Trophoblast cell (in vitro differentiated cells and primary cell): ENCODE data around the gene HOXA9.

Experiments used
- DNase-seq, 2 donors: peaks; one replicate each; pipeline ENCODE4 v3.0.0-alpha.2; 2016
- H2AFZ ChIP-seq: 2 replicates; pipeline ENCODE4 v1.6.1; 2013; ENCODE audit warnings: low read length, moderate library complexity, mild to moderate bottlenecking; ENCODE audit not compliant: insufficient read depth, poor library complexity
- H2AK5ac ChIP-seq: 2 replicates; pipeline ENCODE4 v1.6.1; 2013; ENCODE audit warnings: mild to moderate bottlenecking, low read length
- H2BK120ac ChIP-seq: 2 replicates; pipeline ENCODE4 v1.6.1; 2013; ENCODE audit warnings: low read length, mild to moderate bottlenecking, moderate library complexity; ENCODE audit not compliant: insufficient read depth, poor library complexity
- H2BK12ac ChIP-seq: 2 replicates; pipeline ENCODE4 v1.6.1; 2013; ENCODE audit warnings: mild to moderate bottlenecking, low read length, moderate library complexity
- H2BK5ac ChIP-seq: 2 replicates; pipeline ENCODE4 v1.6.1; 2013; ENCODE audit warnings: low read length, low read depth, moderate library complexity, mild to moderate bottlenecking; ENCODE audit not compliant: poor library complexity
- H3K14ac ChIP-seq: 2 replicates; pipeline ENCODE4 v1.6.1; 2013; ENCODE audit warnings: mild to moderate bottlenecking, low read length
- H3K18ac ChIP-seq: 2 replicates; pipeline ENCODE4 v1.6.1; 2013; ENCODE audit warnings: mild to moderate bottlenecking, low read length
- H3K23ac ChIP-seq: 2 replicates; pipeline ENCODE4 v1.6.1; 2013; ENCODE audit warnings: low read length
- H3K27ac ChIP-seq: 2 replicates; pipeline ENCODE4 v1.5.1; 2013; ENCODE audit warnings: low read depth, mild to moderate bottlenecking, inconsistent platforms, low read length, moderate library complexity
- H3K27me3 ChIP-seq: 2 replicates; pipeline ENCODE4 v1.6.1; 2013; ENCODE audit warnings: inconsistent platforms, mild to moderate bottlenecking, low read length, moderate library complexity; ENCODE audit not compliant: insufficient read depth
- H3K36me3 ChIP-seq, 2 experiments: 1 replicate in 1 of 2; 2 replicates in 1 of 2; pipeline ENCODE4 v1.6.1; 2013; ENCODE audit warnings: low read length in 2 of 2, mild to moderate bottlenecking in 2 of 2, moderate library complexity in 1 of 2; ENCODE audit not compliant: insufficient read depth in 2 of 2, control insufficient read depth in 1 of 2
- H3K4ac ChIP-seq: 2 replicates; pipeline ENCODE4 v1.6.1; 2013; ENCODE audit warnings: low read depth, mild to moderate bottlenecking, low read length, moderate library complexity
- H3K4me1 ChIP-seq, 2 experiments: 1 replicate in 1 of 2; 2 replicates in 1 of 2; pipeline ENCODE4 v1.6.1; 2013; ENCODE audit warnings: low read length in 2 of 2, mild to moderate bottlenecking in 2 of 2, moderate library complexity in 1 of 2; ENCODE audit not compliant: insufficient read depth in 2 of 2, control insufficient read depth in 1 of 2
- H3K4me2 ChIP-seq: 2 replicates; pipeline ENCODE4 v1.6.1; 2013; ENCODE audit warnings: inconsistent platforms, mild to moderate bottlenecking, low read length, moderate library complexity
- H3K4me3 ChIP-seq: 2 replicates; pipeline ENCODE4 v1.5.1; 2013; ENCODE audit warnings: mild to moderate bottlenecking, low read depth, low read length, inconsistent platforms
- H3K79me1 ChIP-seq: one replicate; pipeline ENCODE4 v1.6.1; 2013; ENCODE audit warnings: low read length
- H3K79me2 ChIP-seq: 2 replicates; pipeline ENCODE4 v1.6.1; 2013; ENCODE audit warnings: low read length, mild to moderate bottlenecking; ENCODE audit not compliant: control insufficient read depth, insufficient read depth, poor library complexity
- H3K9ac ChIP-seq: 2 replicates; pipeline ENCODE4 v1.6.1; 2013; ENCODE audit warnings: mild to moderate bottlenecking, low read length
- H3K9me3 ChIP-seq: 2 replicates; pipeline ENCODE4 v1.6.1; 2013; ENCODE audit warnings: low read depth, mild to moderate bottlenecking, control low read depth, inconsistent platforms, low read length; ENCODE audit not compliant: insufficient read depth
- H4K12ac ChIP-seq: 2 replicates; pipeline ENCODE4 v1.6.1; 2013; ENCODE audit warnings: low read depth, mild to moderate bottlenecking, low read length, moderate library complexity
- H4K8ac ChIP-seq: 2 replicates; pipeline ENCODE4 v1.6.1; 2013; ENCODE audit warnings: low read depth, mild to moderate bottlenecking, low read length, moderate library complexity
- H4K91ac ChIP-seq: one replicate; pipeline ENCODE4 v1.6.1; 2013; ENCODE audit warnings: low read depth, mild to moderate bottlenecking, low read length, moderate library complexity
- WGBS: extraction: QIAGEN DNeasy Blood & Tissue Kit; methylation state at CpG from one replicate; pipeline ENCODE4 v1.1.7; 2013; ENCODE audit warnings: missing lambda C conversion rate; ENCODE audit not compliant: insufficient read length, insufficient coverage; ENCODE audit errors: extremely low coverage; 5-methylcytosine and 5-hydroxymethylcytosine counted together

Gene HOXA9

GRCh38 chr7:27145165-27145913 lies 20.0 kb downstream of the HOXA9 start:
- Histone ChIP-seq H3K36me3 (no peaks in the 10 kb centered on the region), H3K79me2 (no peaks in the 10 kb centered on the region), H3K4me2 (no peak overlapping the region), H4K8ac (no peak overlapping the region), H3K27me3 (peaks cover 90% of the 10 kb centered on the region), H3K27ac (no peak overlapping the region), H3K9me3 (peaks cover 38% of the 10 kb centered on the region), H3K4ac (no peak overlapping the region), H2AK5ac (no peak overlapping the region), H3K23ac (no peak overlapping the region), H3K4me1 (peaks cover 3 to 11% of the 10 kb centered on the region in 2 experiments), H4K12ac (no peak overlapping the region), H4K91ac (no peak overlapping the region), H2BK120ac (no peak overlapping the region), H3K9ac (no peak overlapping the region), H3K14ac (no peak overlapping the region), H3K4me3 (no peak overlapping the region), H3K18ac (no peak overlapping the region), H2BK5ac (no peak overlapping the region), H3K79me1 (no peaks in the 10 kb centered on the region), H2BK12ac (no peak overlapping the region), H2AFZ (no peak overlapping the region)
- no peak for DNase-seq
- WGBS = no CpG with 5 or more reads among the region's 47 CpGs

DNA sequence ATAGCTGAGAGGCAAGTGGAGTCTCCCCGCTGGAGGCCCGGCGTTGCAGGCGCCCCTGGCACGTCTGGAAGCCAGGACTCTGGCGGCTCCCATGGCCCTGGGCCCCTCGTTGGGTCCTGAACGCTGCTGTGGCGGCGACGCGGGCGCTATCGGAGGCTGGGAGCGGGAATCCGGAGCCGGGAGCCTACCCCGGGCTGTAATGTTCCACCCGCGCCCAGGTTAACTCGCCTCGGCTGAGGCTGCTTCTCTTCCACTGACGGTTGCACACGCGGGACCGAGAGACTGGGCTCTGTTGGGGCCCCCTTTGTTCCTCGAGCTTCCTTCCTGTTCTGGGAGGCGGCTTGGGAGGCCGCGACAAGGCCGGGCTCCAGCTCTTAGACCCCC lies 20.6 kb downstream of the HOXA9 start:
- Histone ChIP-seq H2BK120ac (no peak overlapping the region), H3K79me2 (no peaks in the 10 kb centered on the region), H3K27me3 (peaks cover 93% of the 10 kb centered on the region), H3K27ac (no peak overlapping the region), H4K12ac (no peak overlapping the region), H3K36me3 (no peaks in the 10 kb centered on the region), H3K4me1 (peaks cover 3 to 11% of the 10 kb centered on the region in 2 experiments), H2BK12ac (no peak overlapping the region), H4K91ac (no peak overlapping the region), H3K4me3 (no peak overlapping the region), H3K9me3 (peaks cover 36% of the 10 kb centered on the region), H3K4ac (no peak overlapping the region), H3K79me1 (no peaks in the 10 kb centered on the region), H2BK5ac (no peak overlapping the region), H4K8ac (no peak overlapping the region), H2AFZ (no peak overlapping the region), H3K14ac (no peak overlapping the region), H3K9ac (no peak overlapping the region), H3K18ac (no peak overlapping the region), H3K4me2 (no peak overlapping the region), H3K23ac (no peak overlapping the region), H2AK5ac (no peak overlapping the region)
- DNase-seq = no peak
- WGBS = no CpG with 5 or more reads among the region's 31 CpGs

- no peak overlapping the region for H2AFZ ChIP-seq
- no peak overlapping the region for H4K91ac ChIP-seq
- no peak overlapping the region for H2BK120ac ChIP-seq
- H4K12ac ChIP-seq = no peak overlapping the region
- no peak overlapping the region for H3K23ac ChIP-seq
- H3K79me1 ChIP-seq = no peaks in the 10 kb centered on the region
- WGBS = no CpG with 5 or more reads among the region's 40 CpGs
- no peak overlapping the region for H2BK12ac ChIP-seq
- H3K9me3 ChIP-seq = peaks cover 36% of the 10 kb centered on the region
- H2BK5ac ChIP-seq = no peak overlapping the region
- H3K27ac ChIP-seq = no peak overlapping the region
- no peak overlapping the region for H4K8ac ChIP-seq
- H3K79me2 ChIP-seq = no peaks in the 10 kb centered on the region
- H3K14ac ChIP-seq = no peak overlapping the region
- H3K4me3 ChIP-seq = no peak overlapping the region
- no peak overlapping the region for H3K9ac ChIP-seq
- H3K4me1 ChIP-seq = peaks cover 3 to 11% of the 10 kb centered on the region in 2 experiments
- peak overlapping the region; percentile 66 for H3K4me2 ChIP-seq
- DNase-seq = no peak
- no peak overlapping the region for H3K18ac ChIP-seq
- no peak overlapping the region for H3K4ac ChIP-seq
- H3K36me3 ChIP-seq = no peaks in the 10 kb centered on the region
- H2AK5ac ChIP-seq = no peak overlapping the region
- peaks cover 96% of the 10 kb centered on the region for H3K27me3 ChIP-seq
Measured at GRCh38 chr7:27143950-27144780, 21.2 kb downstream of the HOXA9 start.

DNA sequence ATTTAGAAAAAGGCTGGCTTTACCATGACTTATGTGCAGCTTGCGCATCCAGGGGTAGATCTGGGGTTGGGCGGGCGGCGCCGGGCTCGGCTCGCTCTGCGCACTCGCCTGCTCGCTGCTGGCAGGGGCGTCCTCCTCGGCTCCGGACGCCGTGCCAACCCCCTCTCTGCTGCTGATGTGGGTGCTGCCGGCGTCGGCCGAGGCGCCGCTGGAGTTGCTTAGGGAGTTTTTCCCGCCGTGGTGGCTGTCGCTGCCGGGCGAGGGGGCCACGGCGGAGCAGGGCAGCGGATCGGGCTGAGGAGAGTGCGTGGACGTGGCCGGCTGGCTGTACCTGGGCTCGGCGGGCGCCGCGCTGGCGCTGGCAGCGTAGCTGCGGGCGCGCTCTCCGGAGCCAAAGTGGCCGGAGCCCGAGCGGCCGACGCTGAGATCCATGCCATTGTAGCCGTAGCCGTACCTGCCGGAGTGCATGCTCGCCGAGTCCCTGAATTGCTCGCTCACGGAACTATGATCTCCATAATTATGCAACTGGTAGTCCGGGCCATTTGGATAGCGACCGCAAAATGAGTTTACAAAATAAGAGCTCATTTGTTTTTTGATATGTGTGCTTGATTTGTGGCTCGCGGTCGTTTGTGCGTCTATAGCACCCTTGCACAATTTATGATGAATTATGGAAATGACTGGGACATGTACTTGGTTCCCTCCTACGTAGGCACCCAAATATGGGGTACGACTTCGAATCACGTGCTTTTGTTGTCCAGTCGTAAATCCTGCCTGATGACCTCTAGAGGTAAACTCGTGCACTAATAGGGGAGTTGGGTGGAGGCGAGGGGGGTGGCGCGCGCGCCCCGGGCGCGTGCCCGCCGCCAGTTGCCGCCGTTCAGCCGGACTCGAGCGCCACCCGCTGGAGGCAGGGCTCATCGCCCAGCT lies 22.1 kb downstream of the HOXA9 start, which contains the start of gene HOXA5:
HOXA5 (minus strand) TSS at position 659 of the 927 bp plus-strand sequence; CDS start at position 585, 74 bp downstream.
- Histone ChIP-seq H3K23ac (no peak within 1 kb of the TSS), H2BK5ac (no peak within 1 kb of the TSS), H3K27me3 (peaks cover 96% of the 10 kb centered on the region), H4K12ac (no peak within 1 kb of the TSS), H3K18ac (no peak within 1 kb of the TSS), H3K9me3 (peaks cover 32% of the 10 kb centered on the region), H2AK5ac (no peak within 1 kb of the TSS), H2BK120ac (no peak within 1 kb of the TSS), H3K9ac (no peak within 1 kb of the TSS), H3K4me1 (peaks cover 3 to 11% of the 10 kb centered on the region in 2 experiments), H2AFZ (no peak within 1 kb of the TSS), H3K4ac (no peak within 1 kb of the TSS), H3K79me1 (no peaks in the 10 kb centered on the region), H3K4me2 (peak within 1 kb of the TSS; percentile 66), H2BK12ac (no peak within 1 kb of the TSS), H3K79me2 (no peaks in the 10 kb centered on the region), H3K27ac (no peak within 1 kb of the TSS), H3K14ac (no peak within 1 kb of the TSS), H3K4me3 (no peak within 1 kb of the TSS), H3K36me3 (no peaks in the 10 kb centered on the region), H4K91ac (no peak within 1 kb of the TSS), H4K8ac (no peak within 1 kb of the TSS)
- DNase-seq = peak; percentile 45 to 78
- WGBS = no CpG with 5 or more reads among the region's 86 CpGs
